Thoracic aorta (tissue), 2 donors: Measurements from ENCODE around the gene MYO18B. TPM values are rescaled to one million over a fixed set of nuclear protein-coding genes. Genes with fewer than 3 reads are reported as not detected.

Experiments used
- ATAC-seq: fragments of 150-250 bp; one replicate; pipeline ENCODE4 v1.8.0; 2017; ENCODE audit warnings: low read depth; ENCODE audit not compliant: insufficient number of reproducible peaks, low FRiP score
- DNase-seq: peaks from one replicate; pipeline ENCODE4 v3.0.0-alpha.2; 2020; ENCODE audit warnings: low spot score
- H3K27ac ChIP-seq, 2 donors: fragments of 200-600 bp; sonication (generic); 1 replicate in 1 of 2; 2 replicates in 1 of 2; pipeline ENCODE4 v1.5.1; 2016; ENCODE audit warnings: mild to moderate bottlenecking in 2 of 2, moderate library complexity in 2 of 2
- H3K27me3 ChIP-seq: fragments of 200-600 bp; sonication (generic); replicated peaks from 2 replicates; pipeline ENCODE4 v1.6.0; 2016; ENCODE audit warnings: mild to moderate bottlenecking; ENCODE audit not compliant: insufficient read depth
- H3K36me3 ChIP-seq: fragments of 200-600 bp; sonication (generic); one replicate; pipeline ENCODE4 v1.5.1; 2016
- H3K4me1 ChIP-seq, 2 donors: fragments of 200-600 bp; sonication (generic); 1 replicate in 1 of 2; 2 replicates in 1 of 2; pipeline versions ENCODE4 v1.5.1 to v1.6.0; 2016; ENCODE audit warnings: low read depth in 2 of 2, mild to moderate bottlenecking in 1 of 2; ENCODE audit not compliant: control insufficient read depth in 1 of 2
- H3K4me3 ChIP-seq: fragments of 200-600 bp; sonication (generic); 2 replicates; pipeline ENCODE4 v1.5.1; 2016; ENCODE audit warnings: mild to moderate bottlenecking
- H3K9me3 ChIP-seq: fragments of 200-600 bp; sonication (generic); 2 replicates; pipeline ENCODE4 v1.5.1; 2016
- CTCF ChIP-seq: fragments of 200-600 bp; sonication (generic); IDR thresholded peaks from one replicate; pipeline ENCODE4 v1.5.1; 2019; ENCODE audit warnings: antibody characterized with exemption
- total RNA-seq, 2 donors: library from RNA; depleted of rRNA; stranded (reverse); fragments of >200 nt; gene quantifications; one replicate each; pipeline versions ENCODE4 v1.1.0 to v1.2.3, GENCODE V29; 2016

MYO18B gene
- total RNA-seq, 2 donors from 2014 or later: 45.6 to 73.5 TPM

- Histone ChIP-seq H3K9me3 (no peaks in the 10 kb centered on the region), H3K4me1 (peaks cover 8 to 68% of the 10 kb centered on the region in 2 donors), H3K4me3 (no peak overlapping the region), H3K36me3 (no peaks in the 10 kb centered on the region), H3K27me3 (no peaks in the 10 kb centered on the region), H3K27ac (peak overlapping the region in 1 of 2 donors; percentile 82)
- no peak for ATAC-seq
- TF ChIP-seq CTCF: no peak
- DNase-seq: no peak
Measured at GRCh38 chr22:25753252-25753651, 11.3 kb downstream of the MYO18B start.

DNA sequence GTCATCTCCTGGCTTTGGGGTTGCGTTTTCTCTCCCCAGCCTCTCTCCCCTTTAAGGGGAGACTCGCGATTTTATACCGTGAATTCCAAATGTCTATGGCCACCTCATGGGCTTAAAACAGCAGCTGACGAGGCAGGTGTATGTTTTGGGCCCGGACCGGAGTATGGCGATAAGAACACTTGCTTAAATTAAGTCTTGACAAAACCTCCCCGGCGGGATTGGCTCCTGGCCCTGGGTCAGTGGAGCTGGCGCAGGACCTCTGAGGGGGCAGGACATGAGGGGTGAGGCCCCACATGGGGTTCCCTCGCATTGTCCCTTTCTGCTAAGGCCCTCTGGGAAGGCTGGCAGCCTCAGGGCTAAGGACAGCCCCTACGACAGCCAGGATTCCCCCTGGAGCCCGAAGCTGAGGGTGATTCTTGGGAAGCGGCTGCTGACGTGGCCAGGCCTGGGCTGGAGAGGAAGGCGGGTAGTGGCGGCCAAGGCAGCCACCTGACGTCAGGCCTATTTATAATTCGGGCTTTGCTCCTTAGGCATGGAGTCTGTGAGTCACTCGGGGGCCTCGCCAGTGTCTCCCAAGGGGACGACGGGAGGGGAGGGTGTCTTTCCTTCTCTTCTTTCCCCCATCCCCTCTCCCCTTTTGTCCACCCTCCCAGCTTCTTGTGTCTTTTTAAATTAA lies 12.7 kb downstream of the MYO18B start:
- Histone ChIP-seq H3K27me3 (no peaks in the 10 kb centered on the region), H3K4me3 (peak overlapping the region; percentile 55), H3K36me3 (no peaks in the 10 kb centered on the region), H3K4me1 (peaks cover 13 to 67% of the 10 kb centered on the region in 2 donors), H3K27ac (peak overlapping the region; percentile 82 to 90), H3K9me3 (no peaks in the 10 kb centered on the region)
- TF ChIP-seq CTCF: no peak
- ATAC-seq: peak; percentile 71
- DNase-seq: peak; percentile 85

DNA sequence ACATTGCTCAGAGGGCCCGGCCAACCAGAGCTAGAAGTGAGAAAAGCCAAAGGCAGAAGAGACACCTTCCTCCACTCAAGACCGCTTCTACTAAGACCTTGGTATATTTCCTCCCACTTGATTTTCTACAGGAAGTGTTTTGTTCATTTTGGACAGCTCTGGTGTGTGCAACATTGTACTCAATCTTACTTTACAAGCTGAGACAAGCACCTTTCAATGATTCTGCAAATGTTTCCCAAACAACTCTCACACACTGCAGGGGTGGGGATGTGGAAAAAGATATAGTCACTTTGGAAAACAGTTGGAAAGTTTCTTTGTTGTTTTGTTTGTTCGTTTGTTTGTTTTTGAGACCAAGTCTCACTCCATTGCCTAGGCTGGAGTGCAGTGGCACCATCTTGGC lies 15.7 kb downstream of the MYO18B start:
- no peak for TF ChIP-seq CTCF
- peaks cover 6% of the 10 kb centered on the region for H3K36me3 ChIP-seq
- peak overlapping the region; percentile 52 to 90 for H3K27ac ChIP-seq
- H3K9me3 ChIP-seq: no peaks in the 10 kb centered on the region
- no peak overlapping the region for H3K4me3 ChIP-seq
- H3K4me1 ChIP-seq: peaks cover 14 to 59% of the 10 kb centered on the region in 2 donors
- no peaks in the 10 kb centered on the region for H3K27me3 ChIP-seq
- ATAC-seq (no peak), DNase-seq (no peak)

- DNase-seq (no peak), ATAC-seq (no peak)
- H3K4me1 ChIP-seq: peaks cover 14 to 59% of the 10 kb centered on the region in 2 donors
- H3K27ac ChIP-seq: peak overlapping the region; percentile 73 to 90
- H3K9me3 ChIP-seq: no peaks in the 10 kb centered on the region
- no peak overlapping the region for H3K4me3 ChIP-seq
- H3K36me3 ChIP-seq: peaks cover 12% of the 10 kb centered on the region
- H3K27me3 ChIP-seq: no peaks in the 10 kb centered on the region
- no peak for TF ChIP-seq CTCF
Measured at GRCh38 chr22:25758316-25758715, 16.3 kb downstream of the MYO18B start.

DNA sequence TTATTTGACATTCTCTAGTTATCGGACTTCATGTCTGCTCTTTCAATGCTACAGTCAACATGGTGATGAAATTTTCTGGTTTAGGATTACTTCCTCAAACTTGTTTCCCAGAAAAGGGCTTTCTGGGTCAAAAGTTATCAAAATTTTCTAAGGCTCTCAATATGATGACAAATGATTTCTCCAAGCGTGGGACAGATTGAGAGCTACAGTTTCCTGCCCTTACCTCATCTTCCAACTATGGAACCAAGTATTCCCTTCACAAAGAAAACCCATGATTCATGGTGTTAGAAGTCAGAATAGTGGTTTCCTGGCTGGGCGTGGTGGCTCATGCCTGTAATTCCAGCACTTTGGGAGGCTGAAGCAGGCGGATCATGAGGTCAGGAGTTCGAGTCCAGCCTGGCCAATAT lies 17.8 kb downstream of the MYO18B start:
- peak overlapping the region; percentile 73 to 90 for H3K27ac ChIP-seq
- no peak for TF ChIP-seq CTCF
- ATAC-seq: peak; percentile 93

More for the DNA sequence above, 17.8 kb downstream of the MYO18B start:
- H3K4me1 ChIP-seq: peaks cover 14 to 47% of the 10 kb centered on the region in 2 donors
- no peak overlapping the region for H3K4me3 ChIP-seq
- H3K27me3 ChIP-seq: no peaks in the 10 kb centered on the region
- peaks cover 18% of the 10 kb centered on the region for H3K36me3 ChIP-seq
- peak; percentile 44 for DNase-seq
- no peaks in the 10 kb centered on the region for H3K9me3 ChIP-seq
